Measurements from ENCODE around the gene ULK3.

DNA sequence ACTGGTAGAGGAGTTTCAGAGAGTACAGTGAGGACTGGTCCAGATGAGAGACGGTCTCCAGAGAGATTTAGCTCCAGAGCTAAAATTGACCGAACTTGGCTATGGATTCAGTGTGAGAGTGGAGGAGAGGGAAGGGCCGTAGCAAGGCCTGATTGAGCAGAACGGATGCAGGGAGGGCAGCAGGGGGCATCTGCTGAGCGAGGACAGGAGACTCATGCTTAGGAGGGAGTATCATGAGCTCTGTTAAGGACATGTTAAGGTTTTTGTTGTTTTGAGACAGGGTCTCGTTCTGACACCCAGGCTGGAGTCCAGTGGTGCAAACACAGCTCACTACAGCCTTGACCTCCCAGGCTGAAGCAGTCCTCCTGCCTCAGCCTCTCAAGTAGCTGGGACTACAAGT is 38.0 kb downstream of the ULK3 start:
- TF ChIP-seq, protein P1, sequence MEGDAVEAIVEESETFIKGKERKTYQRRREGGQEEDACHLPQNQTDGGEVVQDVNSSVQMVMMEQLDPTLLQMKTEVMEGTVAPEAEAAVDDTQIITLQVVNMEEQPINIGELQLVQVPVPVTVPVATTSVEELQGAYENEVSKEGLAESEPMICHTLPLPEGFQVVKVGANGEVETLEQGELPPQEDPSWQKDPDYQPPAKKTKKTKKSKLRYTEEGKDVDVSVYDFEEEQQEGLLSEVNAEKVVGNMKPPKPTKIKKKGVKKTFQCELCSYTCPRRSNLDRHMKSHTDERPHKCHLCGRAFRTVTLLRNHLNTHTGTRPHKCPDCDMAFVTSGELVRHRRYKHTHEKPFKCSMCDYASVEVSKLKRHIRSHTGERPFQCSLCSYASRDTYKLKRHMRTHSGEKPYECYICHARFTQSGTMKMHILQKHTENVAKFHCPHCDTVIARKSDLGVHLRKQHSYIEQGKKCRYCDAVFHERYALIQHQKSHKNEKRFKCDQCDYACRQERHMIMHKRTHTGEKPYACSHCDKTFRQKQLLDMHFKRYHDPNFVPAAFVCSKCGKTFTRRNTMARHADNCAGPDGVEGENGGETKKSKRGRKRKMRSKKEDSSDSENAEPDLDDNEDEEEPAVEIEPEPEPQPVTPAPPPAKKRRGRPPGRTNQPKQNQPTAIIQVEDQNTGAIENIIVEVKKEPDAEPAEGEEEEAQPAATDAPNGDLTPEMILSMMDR (IDR thresholded peaks at IDR 0.05), result no peak
- TF ChIP-seq POLR2A (IDR thresholded peaks at IDR 0.05), result no peak

All from esophagus squamous epithelium (tissue), 4 donors.